Tibial nerve (tissue), 4 donors: ENCODE measurements around the gene FAM170B.

Source experiments
- EP300 ChIP-seq, 2 donors: sonication (generic); formaldehyde crosslinking; IDR thresholded peaks; one replicate each; pipeline ENCODE4 v1.6.1; 2017; ENCODE audit warnings: antibody characterized with exemption in 2 of 2, mild to moderate bottlenecking in 1 of 2
- TF ChIP-seq, protein P1 (sequence below), 5 experiments: fragments of 200-600 bp in 3 of 5; fragments of 450-650 bp in 2 of 5; sonication (generic) in 3 of 5; IDR thresholded peaks; one replicate each; pipeline ENCODE4 v1.5.1; 2016 to 2019; ENCODE audit warnings: antibody characterized with exemption in 5 of 5, mild to moderate bottlenecking in 3 of 5, moderate library complexity in 2 of 5

DNA sequence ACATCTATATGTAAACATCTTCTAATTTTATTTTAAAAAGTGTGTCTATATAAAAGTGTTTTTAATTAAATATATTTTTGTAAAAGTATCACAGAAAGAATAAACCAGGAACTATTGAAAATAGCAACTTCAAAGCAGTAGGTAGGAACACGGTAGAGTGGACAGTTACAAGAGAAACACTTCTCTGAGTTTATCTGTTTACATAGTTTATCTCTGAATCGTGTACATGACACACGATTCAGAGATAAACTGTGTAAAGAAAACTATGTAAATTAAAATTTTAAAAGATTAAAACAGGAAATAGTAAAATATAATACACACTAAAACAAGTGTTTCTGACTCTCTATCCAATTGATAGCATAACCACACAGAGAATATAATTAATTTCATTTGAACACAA lies 25.1 kb upstream of the FAM170B start:
- TF ChIP-seq, protein P1, sequence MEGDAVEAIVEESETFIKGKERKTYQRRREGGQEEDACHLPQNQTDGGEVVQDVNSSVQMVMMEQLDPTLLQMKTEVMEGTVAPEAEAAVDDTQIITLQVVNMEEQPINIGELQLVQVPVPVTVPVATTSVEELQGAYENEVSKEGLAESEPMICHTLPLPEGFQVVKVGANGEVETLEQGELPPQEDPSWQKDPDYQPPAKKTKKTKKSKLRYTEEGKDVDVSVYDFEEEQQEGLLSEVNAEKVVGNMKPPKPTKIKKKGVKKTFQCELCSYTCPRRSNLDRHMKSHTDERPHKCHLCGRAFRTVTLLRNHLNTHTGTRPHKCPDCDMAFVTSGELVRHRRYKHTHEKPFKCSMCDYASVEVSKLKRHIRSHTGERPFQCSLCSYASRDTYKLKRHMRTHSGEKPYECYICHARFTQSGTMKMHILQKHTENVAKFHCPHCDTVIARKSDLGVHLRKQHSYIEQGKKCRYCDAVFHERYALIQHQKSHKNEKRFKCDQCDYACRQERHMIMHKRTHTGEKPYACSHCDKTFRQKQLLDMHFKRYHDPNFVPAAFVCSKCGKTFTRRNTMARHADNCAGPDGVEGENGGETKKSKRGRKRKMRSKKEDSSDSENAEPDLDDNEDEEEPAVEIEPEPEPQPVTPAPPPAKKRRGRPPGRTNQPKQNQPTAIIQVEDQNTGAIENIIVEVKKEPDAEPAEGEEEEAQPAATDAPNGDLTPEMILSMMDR (IDR thresholded peaks at IDR 0.05): no peak
- TF ChIP-seq EP300 (IDR thresholded peaks at IDR 0.05): no peak
